Prostate gland (tissue), 2 donors: ENCODE data around the gene FER.
"Not testable (repeated sequence)": the region's sequence is repeated elsewhere in the genome, so short reads cannot be mapped to it uniquely, and the experiment has no call there.

Source experiments
- CTCF ChIP-seq, 4 experiments: fragments of 200-600 bp in 2 of 4; fragments of 450-650 bp in 2 of 4; sonication (generic) in 2 of 4; IDR thresholded peaks; 1 replicate in 3 of 4; 2 replicates in 1 of 4; pipeline ENCODE4 v1.5.1; 2016 to 2019; ENCODE audit warnings: antibody characterized with exemption in 4 of 4, mild to moderate bottlenecking in 2 of 4, moderate library complexity in 2 of 4
- POLR2A ChIP-seq: fragments of 450-650 bp; IDR thresholded peaks from one replicate; pipeline ENCODE4 v1.6.1; 2016; ENCODE audit warnings: antibody characterized with exemption, mild to moderate bottlenecking
- POLR2AphosphoS5 ChIP-seq: sonication (generic); formaldehyde crosslinking; IDR thresholded peaks from one replicate; pipeline ENCODE4 v1.6.1; 2017; ENCODE audit warnings: antibody characterized with exemption

- not testable (repeated sequence) for TF ChIP-seq CTCF (IDR thresholded peaks at IDR 0.05); POLR2A; POLR2AphosphoS5
Observed at GRCh38 chr5:108851129-108851528, 103.4 kb downstream of the FER start.
